Kasumi-1 (cell line): ENCODE data around the gene CCDC88C.
A peak's percentile ranks its signal among the peaks of the same experiment; 100 is the strongest.
"Not testable (repeated sequence)": the region's sequence is repeated elsewhere in the genome, so short reads cannot be mapped to it uniquely, and the experiment has no call there.

Experiments
- DNase-seq, 2 experiments: peaks; one replicate each; lab custom pipeline; 2025; lab: John Stamatoyannopoulos, UW

The CCDC88C gene

GRCh38 chr14:91417120-91417982 is at the start of gene CCDC88C:
Gene CCDC88C, minus strand, starts transcription at chr14:91417820. Its CDS starts 130 bp downstream, at chr14:91417690.
- DNase-seq = peak; percentile 54 to 66

- DNase-seq = no peak
Measured at GRCh38 chr14:91466192-91466591, 48.6 kb upstream of the CCDC88C start.

- no peak for DNase-seq
Measured at GRCh38 chr14:91464615-91465205, 47.1 kb upstream of the CCDC88C start.

- no peak for DNase-seq
Measured at GRCh38 chr14:91458612-91459011, 41.0 kb upstream of the CCDC88C start.

- DNase-seq = no peak
Measured at GRCh38 chr14:91456283-91456682, 38.7 kb upstream of the CCDC88C start.

GRCh38 chr14:91454580-91454979 is 37.0 kb upstream of the CCDC88C start:
- no peak for DNase-seq

GRCh38 chr14:91454155-91454554 is 36.5 kb upstream of the CCDC88C start:
- no peak for DNase-seq

GRCh38 chr14:91453744-91454143 is 36.1 kb upstream of the CCDC88C start:
- no peak for DNase-seq

GRCh38 chr14:91444335-91445020 is 26.9 kb upstream of the CCDC88C start:
- no peak for DNase-seq

- no peak for DNase-seq
Measured at GRCh38 chr14:91439345-91439744, 21.7 kb upstream of the CCDC88C start.

GRCh38 chr14:91438845-91439244 is 21.2 kb upstream of the CCDC88C start:
- DNase-seq = no peak

GRCh38 chr14:91436266-91436665 is 18.6 kb upstream of the CCDC88C start:
- DNase-seq = not testable (repeated sequence)

GRCh38 chr14:91429385-91429784 is 11.8 kb upstream of the CCDC88C start:
- DNase-seq = no peak

- not testable (repeated sequence) for DNase-seq
Measured at GRCh38 chr14:91428931-91429330, 11.3 kb upstream of the CCDC88C start.

- DNase-seq = not testable (repeated sequence)
Measured at GRCh38 chr14:91425531-91425944, 7.9 kb upstream of the CCDC88C start.

- DNase-seq = no peak
Measured at GRCh38 chr14:91424813-91425530, 7.4 kb upstream of the CCDC88C start.

GRCh38 chr14:91420686-91421085 is 3.1 kb upstream of the CCDC88C start:
- no peak for DNase-seq

GRCh38 chr14:91419451-91419850 is 1.8 kb upstream of the CCDC88C start:
- no peak for DNase-seq

- no peak for DNase-seq
Measured at GRCh38 chr14:91419044-91419397, 1.4 kb upstream of the CCDC88C start.

- peak; percentile 71 to 72 for DNase-seq
Measured at GRCh38 chr14:91418387-91419043, 895 bp upstream of the CCDC88C start.

- peak; percentile 34 to 51 for DNase-seq
Measured at GRCh38 chr14:91417983-91418386, 365 bp upstream of the CCDC88C start.

- DNase-seq = no peak
Measured at GRCh38 chr14:91416744-91417119, 888 bp downstream of the CCDC88C start.
